ENCODE results near the gene PPL. TPM values are rescaled to one million over a fixed set of nuclear protein-coding genes. Genes with fewer than 3 reads are reported as not detected.
"Not testable (repeated sequence)": the region's sequence is repeated elsewhere in the genome, so short reads cannot be mapped to it uniquely, and the experiment has no call there.

PPL gene
- polyA plus RNA-seq, 1 donor: 1.7 TPM

DNA sequence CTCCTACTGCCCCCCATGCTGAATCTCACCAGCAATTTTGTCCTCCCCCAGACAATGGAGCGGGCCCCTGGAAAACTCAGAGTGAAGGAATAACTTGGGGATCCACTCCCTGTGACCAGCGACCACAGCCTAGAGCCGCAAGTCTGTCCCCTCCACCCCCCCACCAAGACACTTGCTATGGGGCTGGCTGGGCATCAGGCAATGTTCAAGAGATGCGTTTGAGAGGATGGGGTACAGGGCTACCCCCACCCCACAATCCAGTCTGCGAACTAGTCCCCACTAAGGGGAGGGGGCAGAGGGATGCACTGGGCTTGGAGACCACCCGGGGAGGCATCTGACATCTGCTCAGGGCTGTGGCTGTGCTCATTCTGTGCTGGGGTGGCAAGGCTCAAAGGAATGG, 2.4 kb downstream of the PPL start:
- no peak for DNase-seq

DNA sequence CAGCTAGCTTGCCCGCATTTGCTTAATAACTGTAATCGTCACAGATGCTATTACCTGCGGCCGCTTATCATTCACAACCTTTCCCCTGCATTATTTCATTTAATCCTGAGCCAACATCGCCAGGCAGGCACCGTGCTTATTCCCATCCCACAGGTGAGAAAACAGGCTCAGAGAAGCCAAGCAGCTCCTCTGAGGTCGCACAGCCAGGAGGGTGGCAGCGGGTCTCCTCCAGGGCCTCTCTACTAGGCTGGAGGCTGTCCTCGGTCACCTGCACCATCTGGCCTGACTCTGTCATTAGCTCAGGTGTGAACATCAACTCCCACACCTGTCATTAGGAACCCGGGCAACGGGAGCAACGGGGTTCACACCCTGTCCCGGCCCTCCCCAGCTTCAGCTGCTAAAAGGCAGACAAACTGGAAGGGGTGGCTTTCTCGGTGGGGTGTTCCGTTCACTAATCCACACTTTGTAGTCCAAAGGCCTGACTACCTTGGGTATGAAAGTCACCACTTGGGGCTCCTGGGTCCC, 3.0 kb downstream of the PPL start:
- no peak for DNase-seq

DNA sequence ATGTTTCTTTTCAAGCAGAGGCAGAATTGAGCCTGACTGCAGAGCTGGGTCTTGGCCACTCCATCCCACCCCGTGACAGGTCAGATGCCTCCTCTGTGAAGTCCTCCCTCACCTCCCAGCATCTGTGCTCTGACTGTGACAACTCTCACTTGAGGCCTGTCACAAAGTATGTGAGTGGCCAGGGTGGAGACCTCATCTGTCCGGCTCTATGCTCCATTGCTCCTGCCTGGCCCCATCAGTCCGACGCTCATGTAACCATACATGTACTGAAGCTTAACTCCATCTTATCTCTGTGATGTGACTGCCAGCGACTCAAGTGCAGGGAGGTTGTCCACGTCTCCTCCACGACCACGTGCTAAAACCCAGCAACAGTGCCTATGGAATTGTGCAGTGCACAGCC, 3.5 kb downstream of the PPL start:
- DNase-seq: no peak

DNA sequence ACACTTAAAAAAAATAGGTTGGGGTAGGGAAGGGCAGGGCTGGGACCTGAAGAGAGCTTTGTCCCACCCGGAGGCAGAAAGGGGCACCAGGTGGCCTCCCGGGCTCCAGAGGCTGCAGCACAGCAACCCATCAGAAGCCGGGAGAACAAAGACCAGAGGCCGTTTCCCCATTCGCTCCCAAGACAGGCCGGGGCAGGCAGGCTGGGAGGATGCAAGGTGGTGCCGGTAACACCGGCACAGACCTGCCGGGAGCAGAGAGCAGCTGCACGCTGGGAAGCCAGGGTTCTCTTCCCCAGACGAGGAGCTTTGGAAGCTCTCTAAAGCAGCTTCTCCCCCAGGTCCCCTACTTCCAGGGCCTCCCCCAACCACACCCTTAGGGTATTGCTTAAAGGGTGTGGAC, 5.6 kb downstream of the PPL start:
- no peak for DNase-seq

DNA sequence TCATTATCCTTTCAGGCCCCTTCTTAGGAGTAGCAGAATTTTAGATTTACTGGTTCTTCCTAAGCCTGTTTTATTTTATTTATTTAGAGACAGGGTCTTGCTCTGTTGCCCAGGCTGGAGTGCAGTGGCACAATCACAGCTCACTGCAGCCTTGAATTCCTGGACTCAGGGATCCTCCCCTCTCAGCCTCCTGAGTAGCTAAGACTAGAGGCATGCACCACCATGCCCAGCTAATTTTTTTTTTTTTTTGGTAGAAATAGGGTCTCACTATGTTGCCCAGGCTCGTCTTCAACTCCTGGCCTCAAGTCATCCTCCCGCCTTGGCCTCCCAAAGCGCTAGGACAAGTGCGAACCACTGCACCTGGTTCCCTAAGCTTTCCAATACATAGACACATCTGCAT, 7.3 kb downstream of the PPL start:
- DNase-seq: not testable (repeated sequence)

DNA sequence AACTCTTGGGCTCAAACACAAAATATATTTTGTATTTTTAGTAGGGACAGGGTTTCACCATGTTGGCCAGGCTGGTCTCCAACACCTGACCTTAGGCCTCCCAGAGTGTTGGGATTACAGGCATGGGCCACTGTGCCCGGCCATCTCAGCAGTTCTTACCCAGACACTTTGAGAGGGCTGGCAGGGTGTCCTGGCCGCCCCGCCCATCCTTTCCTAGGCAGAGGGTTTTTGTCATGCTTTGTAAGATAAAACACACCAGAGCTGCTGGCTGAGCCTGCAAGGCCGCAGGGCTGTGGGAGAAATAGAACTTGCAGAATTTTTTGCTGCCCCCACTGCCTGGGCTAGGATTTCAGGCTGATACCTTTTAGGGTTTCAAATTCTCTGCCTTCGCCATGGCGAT, 8.7 kb downstream of the PPL start:
- DNase-seq: no peak

DNA sequence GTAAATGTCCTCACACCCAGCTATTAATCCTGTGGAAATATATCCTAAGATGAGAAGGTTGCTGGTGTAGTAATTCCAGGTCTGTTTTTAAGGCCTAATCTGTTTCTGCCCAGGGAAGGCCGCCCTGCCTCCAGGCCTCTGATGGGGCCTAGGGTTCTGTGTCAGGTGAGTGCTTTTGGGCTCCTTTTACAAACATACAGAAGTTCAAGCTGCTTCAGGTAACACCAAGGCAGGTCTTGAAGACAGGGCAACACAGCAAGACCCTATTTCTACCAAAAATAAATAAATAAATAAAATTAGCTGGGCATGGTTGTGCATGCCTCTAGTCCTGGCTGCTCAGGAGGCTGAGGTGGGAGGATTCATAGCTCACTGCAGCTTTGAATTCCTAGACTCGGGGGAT, 9.3 kb downstream of the PPL start:
- no peak for DNase-seq

DNA sequence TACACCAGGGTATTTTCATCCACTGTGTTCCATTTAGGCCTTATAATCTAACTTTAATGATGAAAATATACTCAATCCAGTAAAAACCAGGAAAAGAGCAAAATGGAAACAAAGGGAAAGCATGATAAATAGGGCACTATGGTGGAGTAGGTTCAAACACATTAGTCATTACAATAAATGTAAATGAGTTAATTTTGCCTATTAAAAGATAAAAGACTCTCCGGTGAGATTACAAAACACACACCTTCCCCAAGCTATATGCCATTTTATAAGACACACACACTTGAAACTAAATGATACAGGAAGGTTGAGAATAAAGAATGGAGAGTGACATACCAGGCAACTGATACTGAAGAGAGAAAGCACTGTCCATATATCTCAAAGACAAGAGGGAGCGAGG, 10.0 kb downstream of the PPL start:
- DNase-seq: no peak

DNA sequence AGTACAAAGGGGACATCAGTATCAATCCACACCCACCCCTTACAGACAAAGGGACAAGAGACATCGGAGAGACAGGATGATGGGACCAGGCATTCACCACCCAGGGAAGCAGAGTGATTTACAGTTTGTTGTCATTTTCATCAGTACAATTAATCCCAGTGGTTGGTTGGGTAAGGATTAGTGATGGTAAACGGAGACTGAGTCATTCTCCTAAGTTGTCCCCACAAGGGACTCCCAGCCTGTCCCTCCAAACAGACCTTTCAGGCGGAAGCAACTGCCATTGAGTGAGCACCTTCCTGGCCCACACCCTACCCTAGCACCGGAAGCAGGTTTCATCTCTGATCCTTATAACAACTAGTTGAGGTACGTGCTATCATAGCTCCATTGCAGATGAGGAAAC, 11.2 kb downstream of the PPL start:
- no peak for DNase-seq

DNA sequence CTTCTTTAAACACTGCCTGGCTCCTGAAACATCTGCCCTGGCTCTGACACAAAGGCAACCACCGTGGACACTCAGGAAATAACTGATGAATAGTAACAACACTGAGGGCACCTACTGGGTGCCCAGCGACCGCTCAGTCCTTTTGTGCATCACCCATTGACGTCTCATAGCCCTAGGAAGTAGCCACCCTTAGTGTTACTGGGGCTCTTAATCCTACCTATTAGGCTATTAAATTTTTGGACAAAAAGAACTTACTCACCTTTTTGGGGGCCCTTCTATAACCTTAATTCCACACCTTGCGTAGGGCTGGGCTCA, 11.7 kb downstream of the PPL start:
- DNase-seq: no peak

DNA sequence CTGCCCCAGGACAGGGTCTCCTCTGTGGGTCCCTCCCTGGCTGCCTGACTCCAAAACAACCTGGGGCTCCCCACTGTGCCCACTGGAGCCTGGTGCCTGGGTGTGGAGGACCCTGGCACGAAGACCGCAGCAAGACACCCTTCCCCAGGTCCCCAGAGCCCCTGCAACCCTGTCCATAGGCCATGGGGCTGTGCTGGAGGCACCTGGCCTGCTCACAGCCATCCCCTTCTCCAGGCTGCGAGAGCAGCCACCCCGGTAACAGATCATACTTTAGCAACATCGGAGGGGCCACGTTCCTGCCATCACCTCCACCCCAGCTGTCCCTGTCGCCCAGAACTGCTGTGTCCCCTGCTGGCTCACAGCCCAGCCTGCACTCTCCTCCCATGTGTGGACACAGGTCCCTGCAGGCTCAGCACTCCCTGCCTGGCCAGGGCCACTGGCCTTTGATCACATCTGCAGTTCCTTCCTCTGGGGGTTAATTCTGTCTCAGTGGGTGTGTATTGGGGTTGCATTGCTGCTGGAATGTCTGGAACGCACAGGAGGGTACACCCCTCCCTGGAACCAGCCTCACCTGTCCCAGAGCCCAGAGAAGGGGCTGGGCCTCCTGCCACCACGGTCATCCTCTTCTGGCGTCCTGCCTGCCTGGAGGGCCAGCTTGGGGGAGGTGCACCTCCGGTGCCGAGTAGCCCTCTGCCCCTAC, 12.2 kb downstream of the PPL start:
- DNase-seq: no peak

DNA sequence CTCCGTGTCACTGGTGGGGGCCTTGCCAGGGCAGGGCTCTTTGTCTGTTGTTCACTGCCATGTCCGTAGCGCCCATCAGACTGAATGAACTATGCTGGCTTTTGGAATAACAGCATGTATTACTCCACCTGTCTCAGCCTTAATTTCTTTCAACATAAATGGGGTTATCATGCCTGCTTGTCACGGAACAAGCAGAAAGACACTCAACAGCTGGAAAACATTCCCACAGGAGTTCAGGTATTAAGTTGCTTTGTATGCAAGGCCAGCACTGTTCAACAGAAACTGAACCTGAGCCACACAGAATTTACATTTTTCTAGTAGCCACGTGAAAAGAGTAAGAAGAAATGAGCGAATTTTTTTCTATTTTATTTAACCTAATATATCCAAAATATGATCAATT, 13.1 kb downstream of the PPL start:
- no peak for DNase-seq

DNA sequence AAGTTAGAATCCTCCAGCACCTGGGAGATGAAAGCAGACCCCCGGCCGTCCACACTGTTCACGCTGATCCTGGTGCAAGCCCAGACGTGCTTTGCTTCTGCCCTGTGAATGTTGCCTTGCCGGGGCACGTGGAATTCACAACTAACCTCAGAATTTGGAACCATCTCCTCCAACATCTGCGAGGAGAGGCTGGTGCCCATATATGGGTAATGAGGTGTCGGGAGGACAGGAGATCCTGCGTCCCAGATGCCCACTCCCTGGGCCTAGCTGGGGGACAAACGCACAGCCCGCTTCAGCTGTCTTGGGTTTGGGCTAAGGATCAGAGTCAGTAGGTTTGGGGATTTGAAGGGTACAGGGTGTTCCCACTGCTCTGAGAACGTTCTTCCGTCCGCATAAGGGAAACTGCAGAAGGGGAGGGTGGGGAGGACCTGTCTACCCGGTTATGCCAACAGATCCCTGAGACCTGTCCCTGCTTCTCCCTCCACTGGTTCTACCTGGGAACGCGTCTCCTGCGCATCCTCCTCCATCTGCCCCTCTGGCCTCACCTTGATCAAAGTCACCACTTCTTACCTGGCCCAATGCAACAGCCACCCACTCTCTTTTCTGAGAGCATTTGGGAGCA, 14.1 kb downstream of the PPL start:
- no peak for DNase-seq

DNA sequence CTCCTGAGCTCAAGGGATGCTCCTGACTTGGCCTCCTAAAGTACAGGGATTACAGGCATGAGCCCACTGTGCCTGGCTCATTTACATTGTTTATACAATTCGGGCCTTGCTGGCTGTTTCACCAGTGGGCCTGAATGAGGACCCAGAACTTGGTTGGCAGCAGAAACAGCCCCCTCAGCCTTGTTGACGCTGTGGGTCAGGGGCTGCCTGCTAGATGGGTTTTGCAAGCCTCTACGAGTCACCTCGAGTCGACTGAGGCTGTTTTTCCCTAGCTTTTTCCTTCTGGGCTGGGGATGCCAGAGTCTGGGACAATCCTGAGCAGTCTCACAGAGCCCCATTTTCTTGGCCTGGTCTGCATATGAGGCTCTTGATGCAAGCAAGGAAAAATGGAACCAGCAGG, 16.1 kb downstream of the PPL start:
- DNase-seq: no peak

DNA sequence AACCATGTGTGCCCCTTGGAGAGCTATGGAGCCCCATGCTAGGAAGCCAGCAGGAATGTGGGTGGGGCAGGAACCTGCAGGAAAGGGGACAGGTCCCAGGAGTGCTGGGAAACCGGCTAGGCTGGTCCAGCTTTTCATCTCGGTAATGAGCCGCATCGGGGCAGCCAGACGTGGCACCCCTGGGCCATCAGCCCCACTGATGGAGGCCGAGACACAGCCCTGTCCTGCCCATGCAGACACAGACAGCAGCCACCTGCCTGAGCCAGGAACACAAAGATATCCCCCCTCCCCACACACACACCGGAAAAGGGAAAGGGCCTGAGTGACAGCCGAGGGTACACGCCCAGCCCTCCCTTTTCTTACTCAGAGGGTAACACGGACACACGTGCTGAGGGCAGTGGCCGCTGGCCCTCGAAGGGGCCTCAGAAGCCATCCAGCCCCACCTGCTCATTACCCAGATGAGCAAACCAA, 18.1 kb downstream of the PPL start:
- no peak for DNase-seq

DNA sequence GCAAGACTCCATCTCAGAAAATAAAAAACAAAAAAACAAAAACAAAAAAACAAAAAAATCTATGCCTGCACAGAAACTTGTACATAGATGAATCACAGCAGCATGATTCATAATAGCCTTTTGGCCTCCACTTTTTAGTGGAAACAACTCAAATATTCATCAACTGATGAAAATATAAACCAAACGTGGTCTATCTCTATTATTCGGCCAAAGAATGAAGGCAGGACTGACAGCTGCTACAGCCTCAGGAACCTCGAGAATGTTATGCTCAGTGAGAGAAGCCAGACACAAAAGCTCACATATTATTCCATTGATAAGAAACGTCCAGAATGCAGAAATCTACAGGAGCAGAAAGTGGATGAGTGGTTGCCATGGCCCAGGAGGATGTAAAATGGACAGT, 19.8 kb downstream of the PPL start:
- DNase-seq: no peak

DNA sequence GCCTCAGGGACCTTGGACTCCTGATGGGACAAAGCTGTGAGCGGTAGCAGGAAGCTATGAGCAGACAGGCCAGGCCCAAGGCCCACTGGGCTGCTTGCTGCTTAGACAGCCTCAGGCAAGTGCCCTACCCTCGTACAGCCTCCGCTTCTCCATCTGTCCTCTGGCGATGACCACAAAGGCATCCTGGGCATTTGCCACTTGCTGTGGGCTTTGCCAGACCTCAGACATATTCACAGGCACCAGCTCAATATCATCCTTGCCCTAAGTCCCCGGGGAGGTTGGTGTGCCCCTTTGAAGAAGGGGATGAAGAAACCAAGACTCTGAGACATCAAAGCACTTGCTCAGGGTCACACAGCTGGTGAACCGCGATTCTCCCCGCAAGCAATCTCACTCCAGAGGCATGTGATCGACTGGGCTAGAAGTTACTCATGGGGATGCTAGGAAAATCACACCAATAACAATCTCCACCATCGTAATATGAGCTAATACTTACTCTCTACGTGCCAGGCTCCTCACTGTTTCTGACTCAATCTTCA, 21.7 kb downstream of the PPL start:
- no peak for DNase-seq

DNA sequence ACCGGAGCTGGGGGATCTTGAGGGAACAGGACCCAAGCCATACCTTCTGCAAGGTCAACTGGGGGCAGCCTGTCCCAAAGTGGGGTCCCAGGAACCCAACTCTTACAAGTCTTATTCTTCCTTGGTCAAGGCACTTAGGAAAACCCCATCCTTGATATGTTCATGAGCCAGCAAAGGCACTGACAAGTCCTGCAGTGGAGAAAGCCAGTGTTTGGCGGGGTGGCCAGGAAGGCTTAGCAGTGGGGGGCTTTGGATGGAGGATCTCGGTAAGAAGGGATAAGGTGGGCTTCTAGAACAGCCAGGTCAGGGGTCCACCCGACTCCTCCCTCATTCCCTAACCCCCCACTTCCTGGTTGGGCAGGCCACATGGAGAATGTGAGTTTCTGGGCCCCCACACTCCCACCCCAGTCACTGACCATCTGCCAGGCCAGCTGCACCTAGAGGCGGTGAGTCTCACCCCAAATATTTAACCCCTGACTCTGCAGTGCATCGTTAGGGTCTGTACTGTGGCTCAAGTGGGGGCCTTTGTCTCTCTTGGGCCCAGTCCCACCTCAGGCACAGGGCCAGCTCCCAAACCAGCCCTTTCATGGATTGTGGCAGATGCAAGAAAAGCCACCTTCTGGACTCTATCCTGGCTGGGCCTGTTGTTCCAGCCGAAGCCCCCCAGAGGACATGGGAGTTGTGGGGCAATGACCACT, 22.3 kb downstream of the PPL start:
- no peak for DNase-seq

DNA sequence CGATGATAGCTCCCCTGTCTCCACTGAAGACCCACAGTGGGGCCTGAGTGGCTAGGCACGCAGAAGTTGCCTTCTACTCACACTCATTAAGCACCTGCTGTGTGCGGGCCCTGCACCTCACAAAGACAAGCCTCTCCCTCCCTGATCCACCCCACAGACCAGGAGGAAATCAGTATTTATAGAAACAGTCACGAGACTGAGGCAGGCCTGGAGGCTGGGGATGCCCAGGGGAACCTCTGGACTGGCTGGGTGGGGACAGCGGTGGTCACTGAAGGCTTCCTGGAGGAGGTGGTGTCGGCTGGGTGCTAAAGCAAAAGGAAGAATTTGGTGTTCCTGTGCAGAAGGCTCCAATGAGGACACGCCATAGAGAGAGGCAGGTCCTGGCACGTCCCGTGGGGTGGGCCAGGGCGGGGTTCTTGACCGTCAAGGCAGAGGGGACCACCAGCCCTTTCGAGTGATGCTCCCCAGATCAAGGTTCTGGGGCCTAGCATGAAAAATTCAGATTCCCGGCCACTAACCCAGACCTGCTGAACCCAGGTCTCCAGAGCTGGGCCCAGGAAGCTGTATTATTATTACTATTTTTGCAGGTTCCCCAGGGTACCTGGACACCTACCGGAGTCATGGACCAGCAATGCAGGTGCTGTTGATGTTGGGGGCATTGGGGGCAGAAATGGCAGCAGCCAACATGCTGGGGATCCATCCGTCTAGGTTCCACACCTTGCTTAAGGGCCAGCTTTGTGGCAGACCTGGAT, 23.0 kb downstream of the PPL start:
- DNase-seq: no peak

DNA sequence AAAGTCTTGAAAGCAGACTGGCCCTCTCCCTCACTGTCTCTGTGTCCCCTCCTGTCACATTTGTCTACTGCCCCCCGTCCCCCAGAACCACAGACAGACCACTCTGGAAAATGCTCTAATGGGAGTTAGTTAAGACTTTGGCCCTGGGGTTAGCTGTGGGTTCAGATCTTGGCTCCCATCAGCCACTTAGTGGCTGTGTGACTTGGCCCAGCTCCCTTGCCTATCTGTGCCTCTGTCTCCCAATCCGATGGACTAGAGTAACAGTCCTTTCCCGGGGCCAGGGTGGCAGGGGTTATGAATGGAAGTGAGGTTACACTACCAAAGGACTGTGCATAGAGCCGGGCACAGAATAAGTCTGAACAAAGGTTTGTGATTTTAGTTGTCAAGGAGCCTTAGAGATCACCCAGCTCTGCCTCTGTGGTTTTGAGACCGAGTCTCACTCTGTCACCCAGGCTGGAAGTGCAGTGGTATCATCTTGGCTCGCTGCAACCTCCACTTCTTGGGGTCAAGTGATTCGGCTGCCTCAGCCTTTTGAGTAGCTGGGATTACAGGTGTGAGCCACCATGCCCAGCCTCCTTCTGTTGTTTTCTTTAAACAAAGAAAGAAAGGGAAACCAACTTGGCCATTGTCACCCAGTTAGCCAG, 23.7 kb downstream of the PPL start:
- DNase-seq: no peak

DNA sequence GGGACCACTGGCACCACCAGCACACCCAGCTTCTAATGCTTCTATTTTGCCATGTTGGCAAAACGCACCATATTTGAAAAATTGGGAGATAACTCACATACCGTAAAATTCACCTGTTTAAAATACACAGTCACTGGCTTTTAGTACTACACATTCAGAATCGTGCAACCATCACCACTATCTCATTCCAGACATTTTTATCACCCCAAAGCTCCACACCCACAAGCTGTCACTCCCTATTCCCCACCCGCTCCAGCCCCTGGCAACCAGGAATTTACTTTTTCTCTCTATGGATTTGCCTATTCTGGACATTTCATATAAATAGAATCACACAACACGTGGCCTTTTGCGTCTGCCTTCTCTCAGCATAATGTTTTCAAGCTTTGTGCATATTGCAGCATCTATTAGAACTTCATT, 25.0 kb downstream of the PPL start:
- DNase-seq: no peak

DNA sequence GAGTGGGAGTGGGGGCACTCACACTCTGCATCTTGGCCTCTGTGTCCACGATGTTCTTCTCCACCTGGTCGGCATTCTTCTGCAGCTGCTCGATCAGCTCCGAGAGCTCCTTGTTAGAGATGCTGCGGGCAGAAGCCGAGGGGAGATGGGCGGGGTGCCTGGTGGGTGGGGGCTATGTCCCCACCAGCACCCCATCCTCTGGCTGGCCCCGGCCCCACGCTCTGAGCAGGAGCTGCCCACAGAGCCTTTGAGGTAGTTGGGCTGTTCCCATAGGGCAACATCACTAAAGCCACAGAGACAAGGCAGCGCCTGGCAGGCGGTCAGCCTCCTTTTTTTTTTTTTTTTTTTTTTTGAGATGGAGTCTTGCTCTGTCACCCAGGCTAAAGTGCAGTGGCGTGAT, 26.1 kb downstream of the PPL start:
- no peak for DNase-seq

Data from hindlimb muscle (tissue), 1 donor.